Skin of body (tissue), 2 donors: ENCODE results near the gene SLC17A1. TPM values are rescaled to one million over a fixed set of nuclear protein-coding genes. Genes with fewer than 3 reads are reported as not detected.
"Not testable (repeated sequence)": the region's sequence is repeated elsewhere in the genome, so short reads cannot be mapped to it uniquely, and the experiment has no call there.

Experiments used
- DNase-seq: peaks from one replicate; lab custom pipeline; 2025; lab: John Stamatoyannopoulos, UW
- total RNA-seq: library from RNA; depleted of rRNA; stranded (reverse); fragments of >200 nt; gene quantifications from one replicate; pipeline ENCODE4 v1.2.3, GENCODE V29; 2014

Gene SLC17A1
- total RNA-seq, 1 donor from 2014 or later, result not detected

GRCh38 chr6:25757936-25758642 lies 73.8 kb downstream of the SLC17A1 start:
- DNase-seq, result no peak

DNA sequence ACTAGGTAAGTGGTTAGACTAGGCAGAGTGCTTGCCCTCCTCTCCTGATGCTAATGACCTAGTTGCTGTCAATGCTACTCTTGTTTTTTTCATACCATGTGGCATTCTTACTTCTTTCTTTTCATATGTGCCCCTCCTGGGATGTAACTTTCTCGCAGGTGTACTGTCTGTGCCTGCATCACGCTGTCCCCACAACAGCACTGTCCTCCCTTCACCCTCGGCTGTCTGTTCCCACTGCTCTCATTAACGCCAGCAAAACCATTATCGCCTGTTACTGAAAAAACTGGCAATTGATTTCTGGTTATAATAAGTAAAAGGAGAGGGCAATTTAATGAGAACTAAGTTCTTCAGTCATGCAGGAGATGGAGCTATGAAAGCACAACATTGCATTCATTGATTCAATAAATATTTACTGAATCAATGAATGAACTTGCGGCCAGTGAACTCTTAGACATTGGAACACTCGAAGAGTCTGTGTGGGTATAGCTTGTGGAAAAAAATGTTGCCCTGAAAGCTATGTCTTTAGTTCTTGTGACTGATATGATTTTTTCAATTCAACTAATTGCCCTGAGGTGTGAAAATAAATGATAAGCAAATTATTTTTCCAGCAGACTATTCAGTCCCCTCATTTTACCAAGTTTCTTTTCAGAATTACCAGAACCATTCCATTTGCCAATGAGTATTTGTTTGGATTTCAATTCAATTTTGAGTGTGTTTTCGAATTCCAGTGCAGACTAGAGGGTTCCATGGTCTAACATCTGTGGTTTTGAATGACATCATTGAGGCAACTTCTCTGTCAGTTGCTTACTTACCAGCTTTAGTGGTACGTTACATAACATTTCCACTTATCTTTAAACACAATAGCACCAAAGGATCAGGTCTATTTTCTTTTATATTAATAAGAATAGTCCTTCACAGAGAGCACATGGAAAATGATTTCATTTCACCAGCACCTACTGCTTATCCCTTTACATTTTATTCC lies 75.2 kb downstream of the SLC17A1 start:
- DNase-seq, result no peak

- no peak for DNase-seq
Observed at GRCh38 chr6:25755483-25755882, 76.4 kb downstream of the SLC17A1 start.

DNA sequence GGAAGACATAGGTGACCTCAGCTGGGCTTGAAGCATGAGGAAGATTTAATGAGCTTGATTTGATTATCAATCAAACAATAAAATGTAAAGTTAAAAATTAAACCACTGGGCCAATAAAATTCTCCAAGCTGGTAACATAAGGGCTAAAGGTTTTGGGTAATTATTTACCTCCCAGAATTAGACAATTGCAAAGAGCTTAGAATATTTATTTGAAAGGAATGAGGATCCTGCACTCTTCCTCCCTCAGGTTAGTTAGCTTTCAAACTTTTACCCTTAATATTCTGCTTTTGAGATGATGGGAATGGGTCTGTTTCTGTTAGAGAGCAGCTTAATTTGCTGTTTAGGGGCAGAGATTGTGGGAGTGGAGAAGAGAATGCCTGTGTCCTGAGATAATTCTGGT lies 77.3 kb downstream of the SLC17A1 start, which contains the start of gene SLC17A4:
TSS of gene SLC17A4 (plus strand) at position 208 of the 400 bp plus-strand sequence. CDS start 7,221 bp downstream, outside the sequence.
- DNase-seq, result no peak

DNA sequence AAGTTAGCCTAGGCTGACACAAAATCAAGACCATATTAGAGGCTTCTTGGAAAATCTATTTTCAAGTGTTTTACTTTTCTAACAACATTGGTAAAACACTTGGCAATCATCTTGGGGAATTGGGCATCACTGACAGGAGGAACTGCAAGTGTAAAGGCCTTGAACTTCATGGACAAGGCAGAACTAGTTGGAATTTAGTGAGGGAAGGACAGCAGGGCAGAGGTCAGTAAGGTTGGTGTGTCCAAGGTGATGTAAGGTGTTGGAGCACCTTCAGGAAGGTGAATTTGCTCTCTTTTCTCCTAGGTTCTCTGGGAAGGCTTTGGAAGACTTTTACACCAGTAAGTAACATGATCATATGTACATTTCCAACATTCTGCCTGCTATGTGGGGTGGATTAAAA lies 78.8 kb downstream of the SLC17A1 start:
- DNase-seq, result no peak

DNA sequence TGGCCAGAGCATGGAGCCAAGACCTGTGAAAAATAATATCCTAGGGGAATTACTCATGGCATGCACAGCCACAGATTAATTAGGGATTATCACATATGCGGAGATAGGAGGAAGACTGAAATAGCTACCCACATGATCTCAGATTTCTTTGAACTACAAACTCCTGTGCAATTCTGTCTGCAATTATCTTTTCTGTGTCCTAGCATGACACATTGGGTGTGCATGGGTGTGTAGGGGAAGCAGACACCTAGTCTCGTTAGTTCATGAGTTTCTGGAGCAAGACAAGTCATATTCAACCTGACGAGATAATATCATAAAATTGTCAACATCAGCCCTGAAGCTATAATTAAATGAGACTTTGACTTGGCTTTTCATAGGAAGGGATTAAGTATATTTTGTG lies 80.9 kb downstream of the SLC17A1 start:
- DNase-seq, result no peak

DNA sequence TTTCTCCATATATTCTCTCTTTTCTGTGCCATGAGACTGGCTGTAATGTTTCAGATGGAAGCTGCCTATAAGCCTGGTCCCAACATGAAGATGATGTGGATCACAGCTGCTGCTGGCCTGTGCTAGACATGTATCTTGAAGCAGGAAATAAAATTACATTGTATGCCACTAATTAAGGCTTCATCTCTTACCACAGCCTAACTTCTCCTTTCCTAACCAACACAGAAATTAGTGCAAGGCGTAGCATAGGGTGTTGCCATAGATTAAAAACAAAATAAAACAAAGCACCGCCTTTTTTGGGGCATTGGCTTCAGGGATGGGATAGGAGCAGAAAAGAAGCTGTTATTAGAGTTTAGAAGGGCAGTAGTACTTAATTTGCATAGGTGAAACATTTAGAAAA lies 82.0 kb downstream of the SLC17A1 start:
- DNase-seq, result no peak

- not testable (repeated sequence) for DNase-seq
Observed at GRCh38 chr6:25748601-25749517, 83.0 kb downstream of the SLC17A1 start.

DNA sequence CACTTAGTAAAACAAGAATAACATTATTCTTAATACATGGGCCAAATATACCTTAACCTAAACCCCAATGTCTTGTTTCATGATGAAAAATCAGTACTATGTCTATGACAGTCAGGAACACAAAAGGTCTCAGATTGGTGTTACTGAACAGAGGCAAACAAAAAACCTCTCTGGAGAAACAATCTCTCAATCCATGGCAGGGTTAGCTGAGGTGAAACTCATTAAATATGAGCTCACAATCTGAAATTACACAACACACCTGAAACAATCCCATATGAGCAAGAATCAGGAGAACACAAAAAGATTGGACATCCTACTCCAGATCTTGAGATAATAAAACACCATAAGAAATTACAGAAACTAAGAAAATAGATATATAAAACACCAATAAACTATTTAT lies 83.8 kb downstream of the SLC17A1 start:
- DNase-seq, result no peak

DNA sequence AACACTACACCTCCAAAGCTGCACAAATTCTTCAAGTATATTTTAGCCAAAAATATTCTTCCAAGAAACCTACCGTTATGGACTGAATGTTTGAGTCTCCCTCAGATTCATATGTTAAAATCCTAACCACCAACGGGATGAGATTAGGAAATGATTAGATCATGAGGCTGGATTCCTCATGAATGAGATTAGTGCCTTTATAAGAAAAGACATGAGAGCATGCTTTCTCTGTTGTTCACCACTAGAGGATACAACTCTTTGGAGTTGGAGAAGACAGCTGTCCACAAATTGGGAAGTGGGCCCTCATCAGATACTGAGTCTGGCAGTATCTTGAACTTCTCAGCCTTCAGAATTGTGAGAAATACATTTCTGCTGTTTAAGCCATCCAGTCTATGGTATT lies 84.4 kb downstream of the SLC17A1 start:
- no peak for DNase-seq

DNA sequence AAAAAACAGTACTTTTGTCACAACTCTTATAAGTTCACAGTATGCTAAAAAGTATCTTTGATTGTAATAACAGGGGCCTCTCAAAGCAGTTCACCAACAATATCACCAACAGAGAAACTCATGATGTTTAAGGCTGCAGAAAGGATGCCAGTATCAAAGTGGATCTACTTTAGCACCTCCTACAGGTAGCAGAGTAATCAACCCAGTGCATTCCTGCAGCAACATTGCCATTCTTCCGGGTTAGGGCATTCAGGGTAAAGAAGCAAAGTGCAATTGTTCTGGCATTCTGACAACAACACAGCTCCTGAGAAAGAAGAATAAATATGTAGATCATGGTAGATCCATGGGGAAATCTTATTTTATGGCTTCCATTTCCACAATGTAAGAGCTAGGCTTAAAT lies 84.9 kb downstream of the SLC17A1 start:
- DNase-seq, result no peak

DNA sequence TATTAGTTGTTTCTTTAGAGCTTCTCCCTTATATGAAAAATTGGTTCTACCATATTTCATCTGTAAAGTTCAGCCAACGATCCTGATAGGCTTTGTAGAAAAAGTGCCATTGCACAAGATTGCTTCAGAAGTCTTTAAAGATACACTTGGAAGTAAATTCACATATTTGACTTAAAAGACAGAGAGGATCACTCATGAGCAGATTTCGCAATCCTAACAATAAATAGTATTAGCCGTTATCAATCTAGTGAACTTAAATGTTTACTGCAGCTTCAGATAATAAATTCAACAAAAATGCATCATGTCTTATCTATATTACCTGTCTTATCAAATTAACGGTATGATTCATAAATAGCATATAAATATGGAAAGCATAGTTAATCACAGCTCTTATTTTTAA lies 86.0 kb downstream of the SLC17A1 start:
- DNase-seq, result no peak

DNA sequence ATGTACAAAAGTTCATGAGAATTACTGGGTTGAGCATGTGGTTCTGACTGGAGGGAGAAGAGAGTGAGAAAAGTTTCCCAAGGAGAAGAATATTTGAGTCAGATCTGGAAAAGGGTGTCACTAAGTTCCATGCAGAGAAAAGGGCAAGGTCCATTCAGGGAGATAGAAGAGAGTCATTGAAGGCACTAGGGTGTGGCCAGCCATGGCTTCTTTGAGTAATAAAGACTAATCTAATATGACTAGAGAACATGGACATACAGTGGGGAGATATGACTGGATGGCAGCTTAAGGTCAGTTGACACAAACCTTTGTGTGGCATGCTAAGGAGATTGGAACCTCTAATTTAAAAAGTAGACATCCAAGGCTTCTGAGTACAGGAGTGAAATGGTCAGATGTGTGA lies 88.0 kb downstream of the SLC17A1 start:
- DNase-seq, result no peak

- no peak for DNase-seq
Observed at GRCh38 chr6:25735261-25735660, 96.6 kb downstream of the SLC17A1 start.

Other genes starting within 250 kb of the SLC17A1 start
- gene SCGN, start 179.8 kb downstream of the SLC17A1 start, total RNA-seq, result 0.89 TPM
- gene SLC17A4, start 77.3 kb downstream of the SLC17A1 start, total RNA-seq, result not detected
- gene SLC17A3, start 42.2 kb upstream of the SLC17A1 start, total RNA-seq, result not detected
- not detected for gene SLC17A2, start 98.6 kb upstream of the SLC17A1 start, total RNA-seq
- gene TRIM38, start 130.8 kb upstream of the SLC17A1 start, total RNA-seq, result 8.7 TPM